ENCODE measurements around the gene MSRB3. TPM values are rescaled to one million over a fixed set of nuclear protein-coding genes. Genes with fewer than 3 reads are reported as not detected.

MSRB3 gene
- polyA plus RNA-seq, 1 donor from 2014 or later = 0.19 TPM

DNA sequence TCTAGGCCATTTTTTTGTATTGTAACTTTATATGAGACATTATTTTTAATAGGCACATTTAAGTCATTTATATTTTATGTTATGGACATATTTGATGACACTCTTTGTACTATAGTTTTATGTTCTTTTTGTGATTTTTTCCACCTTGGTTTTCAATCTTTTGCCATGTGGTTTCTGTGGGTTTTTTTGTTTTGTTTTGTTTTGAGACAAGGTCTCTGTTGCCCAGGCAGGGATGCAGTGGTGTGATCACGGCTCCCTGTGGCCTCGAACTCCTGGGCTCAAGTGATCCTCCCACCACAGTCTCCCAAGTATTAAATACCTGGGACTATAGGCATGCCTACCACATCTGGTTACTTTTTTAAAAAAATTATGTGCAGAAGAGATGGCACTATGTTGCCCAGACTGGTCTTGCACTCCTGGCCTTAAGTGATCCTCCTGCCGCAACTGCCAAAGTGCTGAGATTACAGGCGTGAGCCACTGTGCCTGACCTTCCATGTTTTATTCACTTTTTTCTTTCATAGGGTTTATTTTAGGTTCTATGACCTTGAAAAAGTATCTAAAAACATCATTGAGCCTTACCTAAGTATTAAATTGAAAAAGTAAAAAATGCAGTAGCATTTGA lies 16.3 kb downstream of the MSRB3 start:
- Histone ChIP-seq H3K79me2 (replicated peaks; ENCODE audit: insufficient read depth, low read length) (no peaks in the 10 kb centered on the region), H3K36me3 (ENCODE audit: insufficient read depth, low read length) (no peaks in the 10 kb centered on the region)
- TF ChIP-seq MXI1 (conservative IDR thresholded peaks at IDR 0.05; ENCODE audit: poor library complexity, severe bottlenecking) (no peak), TAF1 (IDR thresholded peaks at IDR 0.05; ENCODE audit: low read depth) (no peak), POLR2AphosphoS5 (IDR thresholded peaks at IDR 0.05) (no peak), EZH2 (IDR thresholded peaks at IDR 0.05; ENCODE audit: borderline replicate concordance, insufficient read depth, low read length, poor library complexity, severe bottlenecking) (no peak), SMC3 (conservative IDR thresholded peaks at IDR 0.05; ENCODE audit: poor library complexity) (no peak), RAD21 (conservative IDR thresholded peaks at IDR 0.05) (no peak), EP300 (conservative IDR thresholded peaks at IDR 0.05; ENCODE audit: poor library complexity, severe bottlenecking) (no peak)
- TF ChIP-seq, protein P1, sequence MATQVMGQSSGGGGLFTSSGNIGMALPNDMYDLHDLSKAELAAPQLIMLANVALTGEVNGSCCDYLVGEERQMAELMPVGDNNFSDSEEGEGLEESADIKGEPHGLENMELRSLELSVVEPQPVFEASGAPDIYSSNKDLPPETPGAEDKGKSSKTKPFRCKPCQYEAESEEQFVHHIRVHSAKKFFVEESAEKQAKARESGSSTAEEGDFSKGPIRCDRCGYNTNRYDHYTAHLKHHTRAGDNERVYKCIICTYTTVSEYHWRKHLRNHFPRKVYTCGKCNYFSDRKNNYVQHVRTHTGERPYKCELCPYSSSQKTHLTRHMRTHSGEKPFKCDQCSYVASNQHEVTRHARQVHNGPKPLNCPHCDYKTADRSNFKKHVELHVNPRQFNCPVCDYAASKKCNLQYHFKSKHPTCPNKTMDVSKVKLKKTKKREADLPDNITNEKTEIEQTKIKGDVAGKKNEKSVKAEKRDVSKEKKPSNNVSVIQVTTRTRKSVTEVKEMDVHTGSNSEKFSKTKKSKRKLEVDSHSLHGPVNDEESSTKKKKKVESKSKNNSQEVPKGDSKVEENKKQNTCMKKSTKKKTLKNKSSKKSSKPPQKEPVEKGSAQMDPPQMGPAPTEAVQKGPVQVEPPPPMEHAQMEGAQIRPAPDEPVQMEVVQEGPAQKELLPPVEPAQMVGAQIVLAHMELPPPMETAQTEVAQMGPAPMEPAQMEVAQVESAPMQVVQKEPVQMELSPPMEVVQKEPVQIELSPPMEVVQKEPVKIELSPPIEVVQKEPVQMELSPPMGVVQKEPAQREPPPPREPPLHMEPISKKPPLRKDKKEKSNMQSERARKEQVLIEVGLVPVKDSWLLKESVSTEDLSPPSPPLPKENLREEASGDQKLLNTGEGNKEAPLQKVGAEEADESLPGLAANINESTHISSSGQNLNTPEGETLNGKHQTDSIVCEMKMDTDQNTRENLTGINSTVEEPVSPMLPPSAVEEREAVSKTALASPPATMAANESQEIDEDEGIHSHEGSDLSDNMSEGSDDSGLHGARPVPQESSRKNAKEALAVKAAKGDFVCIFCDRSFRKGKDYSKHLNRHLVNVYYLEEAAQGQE (IDR thresholded peaks at IDR 0.05; ENCODE audit: borderline replicate concordance) = no peak
- TF ChIP-seq, protein P2, sequence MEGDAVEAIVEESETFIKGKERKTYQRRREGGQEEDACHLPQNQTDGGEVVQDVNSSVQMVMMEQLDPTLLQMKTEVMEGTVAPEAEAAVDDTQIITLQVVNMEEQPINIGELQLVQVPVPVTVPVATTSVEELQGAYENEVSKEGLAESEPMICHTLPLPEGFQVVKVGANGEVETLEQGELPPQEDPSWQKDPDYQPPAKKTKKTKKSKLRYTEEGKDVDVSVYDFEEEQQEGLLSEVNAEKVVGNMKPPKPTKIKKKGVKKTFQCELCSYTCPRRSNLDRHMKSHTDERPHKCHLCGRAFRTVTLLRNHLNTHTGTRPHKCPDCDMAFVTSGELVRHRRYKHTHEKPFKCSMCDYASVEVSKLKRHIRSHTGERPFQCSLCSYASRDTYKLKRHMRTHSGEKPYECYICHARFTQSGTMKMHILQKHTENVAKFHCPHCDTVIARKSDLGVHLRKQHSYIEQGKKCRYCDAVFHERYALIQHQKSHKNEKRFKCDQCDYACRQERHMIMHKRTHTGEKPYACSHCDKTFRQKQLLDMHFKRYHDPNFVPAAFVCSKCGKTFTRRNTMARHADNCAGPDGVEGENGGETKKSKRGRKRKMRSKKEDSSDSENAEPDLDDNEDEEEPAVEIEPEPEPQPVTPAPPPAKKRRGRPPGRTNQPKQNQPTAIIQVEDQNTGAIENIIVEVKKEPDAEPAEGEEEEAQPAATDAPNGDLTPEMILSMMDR (IDR thresholded peaks at IDR 0.05; ENCODE audit: poor library complexity, severe bottlenecking) = no peak

DNA sequence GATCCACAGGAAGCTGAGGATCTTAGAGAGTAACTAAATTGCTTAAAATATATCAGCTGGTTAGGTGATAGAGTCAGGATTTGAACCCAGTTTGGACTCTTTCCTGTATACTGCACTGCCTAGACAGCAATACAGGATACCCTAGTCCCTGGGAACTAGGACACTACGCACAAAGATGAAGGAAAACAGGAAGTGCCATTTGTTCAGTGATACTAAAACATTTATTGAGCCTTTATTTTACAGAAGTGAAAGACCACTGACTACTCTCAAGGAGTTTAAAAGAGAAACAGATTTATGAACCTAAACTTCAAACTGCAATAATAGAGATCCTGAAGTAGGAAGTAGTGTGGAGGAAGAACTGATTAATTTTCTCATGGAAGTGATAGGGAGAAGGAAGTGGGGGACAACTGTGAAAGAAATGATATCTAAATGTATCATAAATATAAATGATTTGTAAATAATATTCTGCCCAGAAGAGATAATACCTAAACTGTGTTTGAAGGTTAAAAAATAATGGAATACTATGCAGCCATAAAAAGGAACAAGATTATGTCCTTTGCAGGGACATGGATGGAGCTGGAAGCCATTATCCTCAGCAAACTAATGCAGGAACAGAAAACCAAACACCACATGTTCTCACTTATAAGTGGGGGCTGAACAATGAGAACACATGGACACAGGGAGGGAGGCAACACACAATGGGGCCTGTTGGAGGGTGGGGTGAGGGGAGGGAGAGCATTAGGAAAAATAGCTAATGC lies 18.2 kb downstream of the MSRB3 start:
- no peak overlapping the region for H3K4me2 ChIP-seq (ENCODE audit: low read length)
- H4K20me1 ChIP-seq (ENCODE audit: insufficient read depth) = no peaks in the 10 kb centered on the region
- H3K9ac ChIP-seq (ENCODE audit: low read length) = no peak overlapping the region
- H3K9me2 ChIP-seq (ENCODE audit: insufficient read depth, low read length) = no peaks in the 10 kb centered on the region
- no peaks in the 10 kb centered on the region for H3K27me3 ChIP-seq (ENCODE audit: insufficient read depth, low read depth, low read length)
- H3K36me3 ChIP-seq (ENCODE audit: insufficient read depth, low read length) = no peaks in the 10 kb centered on the region
- TF ChIP-seq TAF1 (IDR thresholded peaks at IDR 0.05; ENCODE audit: low read depth) (no peak), SMC3 (conservative IDR thresholded peaks at IDR 0.05; ENCODE audit: poor library complexity) (no peak), MXI1 (conservative IDR thresholded peaks at IDR 0.05; ENCODE audit: poor library complexity, severe bottlenecking) (no peak), POLR2AphosphoS5 (IDR thresholded peaks at IDR 0.05) (no peak), RAD21 (conservative IDR thresholded peaks at IDR 0.05) (no peak), EZH2 (IDR thresholded peaks at IDR 0.05; ENCODE audit: borderline replicate concordance, insufficient read depth, low read length, poor library complexity, severe bottlenecking) (no peak), EP300 (conservative IDR thresholded peaks at IDR 0.05; ENCODE audit: poor library complexity, severe bottlenecking) (no peak)
- TF ChIP-seq, protein P1 (IDR thresholded peaks at IDR 0.05; ENCODE audit: borderline replicate concordance) = no peak
- TF ChIP-seq, protein P2 (IDR thresholded peaks at IDR 0.05; ENCODE audit: poor library complexity, severe bottlenecking) = no peak
- no peak overlapping the region for H3K27ac ChIP-seq (ENCODE audit: low read length)
- H2AFZ ChIP-seq (ENCODE audit: low read depth, low read length) = no peak overlapping the region
- H3K9me3 ChIP-seq (ENCODE audit: low read length) = no peaks in the 10 kb centered on the region
- H3K4me3 ChIP-seq (ENCODE audit: low read length) = no peak overlapping the region
- H3K79me2 ChIP-seq (replicated peaks; ENCODE audit: insufficient read depth, low read length) = no peaks in the 10 kb centered on the region
- H3F3A ChIP-seq (ENCODE audit: insufficient read depth, low read length, poor library complexity, severe bottlenecking) = no peaks in the 10 kb centered on the region

More for the DNA sequence above, 16.3 kb downstream of the MSRB3 start:
- Histone ChIP-seq H3K27ac (ENCODE audit: low read length) (no peak overlapping the region), H3K9ac (ENCODE audit: low read length) (no peak overlapping the region), H2AFZ (ENCODE audit: low read depth, low read length) (no peak overlapping the region), H4K20me1 (ENCODE audit: insufficient read depth) (no peaks in the 10 kb centered on the region), H3K9me2 (ENCODE audit: insufficient read depth, low read length) (no peaks in the 10 kb centered on the region), H3K4me2 (ENCODE audit: low read length) (no peak overlapping the region), H3K27me3 (ENCODE audit: insufficient read depth, low read depth, low read length) (no peaks in the 10 kb centered on the region), H3K9me3 (ENCODE audit: low read length) (no peaks in the 10 kb centered on the region), H3F3A (ENCODE audit: insufficient read depth, low read length, poor library complexity, severe bottlenecking) (no peaks in the 10 kb centered on the region), H3K4me3 (ENCODE audit: low read length) (no peak overlapping the region)
